ENCODE measurements around the gene AKR7A3.
"Not testable (repeated sequence)": the region's sequence is repeated elsewhere in the genome, so short reads cannot be mapped to it uniquely, and the experiment has no call there.

AKR7A3 gene

DNA sequence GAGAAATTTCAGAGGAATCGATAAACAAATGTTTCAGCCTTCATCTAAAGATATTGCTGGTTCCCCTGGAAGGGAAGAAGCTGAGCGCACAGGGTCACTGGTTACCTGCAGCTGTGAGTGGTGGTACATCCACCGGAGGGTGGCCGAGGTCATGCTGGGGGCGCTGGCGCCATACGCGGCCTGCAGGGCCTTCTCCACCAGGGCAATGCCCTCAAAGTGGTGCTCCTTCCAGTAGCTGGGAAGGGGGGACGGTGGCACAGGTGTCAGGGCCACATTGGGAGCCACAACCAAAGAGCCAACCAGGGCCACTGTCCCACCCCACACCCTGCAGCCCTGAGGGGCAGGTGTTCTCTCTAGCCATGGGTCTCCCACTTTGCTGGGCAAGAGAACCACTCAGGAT is 4.7 kb downstream of the AKR7A3 start:
- Histone ChIP-seq H3K27ac (ENCODE audit: low read depth, low read length) (no peak overlapping the region), H3K4me2 (ENCODE audit: low read length) (no peak overlapping the region), H4K20me1 (ENCODE audit: control insufficient read depth, insufficient read depth, low read depth, low read length) (no peaks in the 10 kb centered on the region), H3K4me1 (ENCODE audit: control insufficient read depth, low read length) (no peaks in the 10 kb centered on the region), H3K9me3 (ENCODE audit: control insufficient read depth, insufficient read depth, low read length) (no peaks in the 10 kb centered on the region), H3K27me3 (ENCODE audit: control insufficient read depth, low read length) (peaks cover 1% of the 10 kb centered on the region), H3K9me2 (replicated peaks; ENCODE audit: control insufficient read depth, low read length) (no peaks in the 10 kb centered on the region), H3K79me2 (ENCODE audit: control insufficient read depth, low read length) (no peaks in the 10 kb centered on the region), H3K36me3 (ENCODE audit: control insufficient read depth, low read length) (no peaks in the 10 kb centered on the region), H3K4me3 (ENCODE audit: low read length) (no peak overlapping the region), H3F3A (ENCODE audit: control insufficient read depth, insufficient read depth) (no peaks in the 10 kb centered on the region)
- TF ChIP-seq EZH2phosphoT487 (IDR thresholded peaks at IDR 0.05; ENCODE audit: borderline replicate concordance, low read length) = no peak
- TF ChIP-seq, protein P1, sequence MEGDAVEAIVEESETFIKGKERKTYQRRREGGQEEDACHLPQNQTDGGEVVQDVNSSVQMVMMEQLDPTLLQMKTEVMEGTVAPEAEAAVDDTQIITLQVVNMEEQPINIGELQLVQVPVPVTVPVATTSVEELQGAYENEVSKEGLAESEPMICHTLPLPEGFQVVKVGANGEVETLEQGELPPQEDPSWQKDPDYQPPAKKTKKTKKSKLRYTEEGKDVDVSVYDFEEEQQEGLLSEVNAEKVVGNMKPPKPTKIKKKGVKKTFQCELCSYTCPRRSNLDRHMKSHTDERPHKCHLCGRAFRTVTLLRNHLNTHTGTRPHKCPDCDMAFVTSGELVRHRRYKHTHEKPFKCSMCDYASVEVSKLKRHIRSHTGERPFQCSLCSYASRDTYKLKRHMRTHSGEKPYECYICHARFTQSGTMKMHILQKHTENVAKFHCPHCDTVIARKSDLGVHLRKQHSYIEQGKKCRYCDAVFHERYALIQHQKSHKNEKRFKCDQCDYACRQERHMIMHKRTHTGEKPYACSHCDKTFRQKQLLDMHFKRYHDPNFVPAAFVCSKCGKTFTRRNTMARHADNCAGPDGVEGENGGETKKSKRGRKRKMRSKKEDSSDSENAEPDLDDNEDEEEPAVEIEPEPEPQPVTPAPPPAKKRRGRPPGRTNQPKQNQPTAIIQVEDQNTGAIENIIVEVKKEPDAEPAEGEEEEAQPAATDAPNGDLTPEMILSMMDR (IDR thresholded peaks at IDR 0.05; ENCODE audit: low read depth, low read length, poor library complexity, severe bottlenecking) = no peak

DNA sequence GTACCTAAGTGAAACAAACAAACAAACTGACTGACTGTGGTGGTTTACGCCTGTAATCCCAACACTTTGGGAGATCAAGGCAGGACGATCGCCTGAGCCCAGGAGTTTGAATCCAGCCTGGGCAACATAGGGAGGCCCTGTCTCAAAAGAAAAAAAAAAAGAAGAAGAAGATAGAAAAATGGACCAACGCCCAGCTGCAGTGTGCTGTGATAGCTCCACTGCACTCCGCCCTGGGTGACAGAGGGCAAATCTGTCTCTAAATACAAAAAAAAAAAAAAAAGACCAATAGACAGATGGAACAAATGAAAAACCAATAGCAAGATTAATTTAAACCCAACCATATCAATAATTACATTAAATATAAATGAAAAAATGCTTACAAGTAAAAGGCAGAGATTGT is 13.9 kb downstream of the AKR7A3 start:
- Histone ChIP-seq H3K9me3 (ENCODE audit: control insufficient read depth, insufficient read depth, low read length) (peaks cover 5% of the 10 kb centered on the region; the same call in 1 of the 2 replicates), H3K36me3 (ENCODE audit: control insufficient read depth, low read length) (no peaks in the 10 kb centered on the region), H3K4me2 (ENCODE audit: low read length) (no peak overlapping the region), H3F3A (ENCODE audit: control insufficient read depth, insufficient read depth) (no peaks in the 10 kb centered on the region), H3K27me3 (ENCODE audit: control insufficient read depth, low read length) (no peaks in the 10 kb centered on the region), H3K79me2 (ENCODE audit: control insufficient read depth, low read length) (no peaks in the 10 kb centered on the region), H3K9me2 (replicated peaks; ENCODE audit: control insufficient read depth, low read length) (no peaks in the 10 kb centered on the region), H3K27ac (ENCODE audit: low read depth, low read length) (no peak overlapping the region), H4K20me1 (ENCODE audit: control insufficient read depth, insufficient read depth, low read depth, low read length) (no peaks in the 10 kb centered on the region), H3K4me1 (ENCODE audit: control insufficient read depth, low read length) (no peaks in the 10 kb centered on the region), H3K4me3 (ENCODE audit: low read length) (no peak overlapping the region)
- TF ChIP-seq EZH2phosphoT487 (IDR thresholded peaks at IDR 0.05; ENCODE audit: borderline replicate concordance, low read length) = no peak
- TF ChIP-seq, protein P1 (IDR thresholded peaks at IDR 0.05; ENCODE audit: low read depth, low read length, poor library complexity, severe bottlenecking) = no peak

DNA sequence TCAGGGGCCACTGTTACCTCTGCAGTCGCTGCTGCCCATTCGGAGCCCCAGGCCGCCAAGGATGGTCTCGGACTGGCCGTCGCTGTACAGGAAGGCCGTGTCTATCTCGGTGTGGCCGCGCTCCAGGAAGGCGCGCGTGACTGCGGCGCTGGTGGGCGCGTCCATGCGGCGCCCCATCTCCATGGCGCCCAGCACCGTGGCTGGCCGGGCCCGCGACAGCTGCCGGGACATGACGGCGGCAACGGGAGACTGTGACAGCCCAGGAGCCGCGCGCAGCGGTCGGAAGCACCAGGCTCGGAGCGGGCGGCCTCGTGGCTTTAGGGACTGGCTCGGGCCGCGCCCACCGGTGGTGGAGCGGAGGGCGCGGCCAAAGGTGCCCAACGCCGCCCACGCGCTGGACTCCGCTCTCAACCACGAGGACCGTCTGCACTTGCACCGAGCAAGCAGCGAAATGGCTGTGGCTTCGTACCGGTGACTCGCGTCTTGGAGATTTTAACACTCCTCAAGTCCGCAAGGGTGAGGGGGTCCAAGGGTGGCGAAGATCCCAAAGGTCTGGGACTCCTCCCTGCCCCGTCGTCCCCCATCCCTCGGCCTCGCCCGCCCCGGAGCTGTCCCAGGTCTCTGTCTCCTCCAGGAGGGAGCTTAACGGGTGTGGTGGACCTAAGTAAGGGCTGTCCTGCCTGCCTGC is 14.6 kb downstream of the AKR7A3 start:
- H3K9me2 ChIP-seq (replicated peaks; ENCODE audit: control insufficient read depth, low read length); H3K36me3 ChIP-seq (ENCODE audit: control insufficient read depth, low read length); H3K4me3 ChIP-seq (ENCODE audit: low read length); H3K4me2 ChIP-seq (ENCODE audit: low read length); H3K4me1 ChIP-seq (ENCODE audit: control insufficient read depth, low read length); H3K79me2 ChIP-seq (ENCODE audit: control insufficient read depth, low read length); H4K20me1 ChIP-seq (ENCODE audit: control insufficient read depth, insufficient read depth, low read depth, low read length); H3K27ac ChIP-seq (ENCODE audit: low read depth, low read length); H3F3A ChIP-seq (ENCODE audit: control insufficient read depth, insufficient read depth); H3K9me3 ChIP-seq (ENCODE audit: control insufficient read depth, insufficient read depth, low read length); H3K27me3 ChIP-seq (ENCODE audit: control insufficient read depth, low read length): not testable (repeated sequence)

DNA sequence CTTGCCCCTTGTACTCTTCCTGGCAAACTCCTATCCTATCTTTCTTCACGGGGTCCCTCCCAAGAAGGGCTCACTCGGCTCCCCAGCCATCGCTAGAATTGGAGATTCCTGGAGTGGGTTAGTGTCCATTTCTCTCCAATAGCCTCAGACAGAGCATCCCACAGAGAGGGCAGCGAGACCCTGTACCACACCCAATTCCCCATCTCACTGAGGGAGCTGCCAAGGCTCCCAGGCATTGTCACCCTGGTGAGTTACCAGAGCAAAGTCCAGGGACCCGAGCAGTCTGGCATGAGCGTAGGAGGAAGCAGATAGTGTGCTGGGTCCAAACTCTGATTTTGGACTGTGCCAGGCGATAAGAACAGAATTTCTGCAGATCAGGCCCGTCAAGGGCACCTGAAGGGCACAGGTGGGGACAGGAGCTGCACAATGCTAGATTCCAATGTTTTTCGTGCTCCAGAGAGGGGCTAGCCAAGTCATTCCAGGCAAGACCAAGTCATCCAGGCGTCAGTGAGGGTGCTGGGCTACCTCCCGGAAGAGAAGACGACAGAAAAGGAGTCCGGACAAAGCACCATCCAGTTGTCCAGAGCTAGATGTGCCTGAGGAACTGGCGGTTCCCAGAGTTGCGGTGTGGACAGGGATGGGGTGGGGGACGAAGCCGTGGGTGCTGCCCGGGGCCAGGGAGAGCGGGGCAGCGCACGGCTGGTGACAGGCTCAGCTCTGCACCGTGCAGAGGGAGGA is 15.3 kb downstream of the AKR7A3 start:
- H3K4me3 ChIP-seq (ENCODE audit: low read length) = no peak overlapping the region
- TF ChIP-seq, protein P1 (IDR thresholded peaks at IDR 0.05; ENCODE audit: low read depth, low read length, poor library complexity, severe bottlenecking) = no peak
- TF ChIP-seq EZH2phosphoT487 (IDR thresholded peaks at IDR 0.05; ENCODE audit: borderline replicate concordance, low read length) = no peak
- no peaks in the 10 kb centered on the region for H3F3A ChIP-seq (ENCODE audit: control insufficient read depth, insufficient read depth)
- H3K9me3 ChIP-seq (ENCODE audit: control insufficient read depth, insufficient read depth, low read length) = peaks cover 5% of the 10 kb centered on the region; the same call in 1 of the 2 replicates
- H3K9me2 ChIP-seq (replicated peaks; ENCODE audit: control insufficient read depth, low read length) = no peaks in the 10 kb centered on the region
- H3K36me3 ChIP-seq (ENCODE audit: control insufficient read depth, low read length) = no peaks in the 10 kb centered on the region
- H4K20me1 ChIP-seq (ENCODE audit: control insufficient read depth, insufficient read depth, low read depth, low read length) = no peaks in the 10 kb centered on the region
- H3K4me2 ChIP-seq (ENCODE audit: low read length) = no peak overlapping the region
- no peaks in the 10 kb centered on the region for H3K27me3 ChIP-seq (ENCODE audit: control insufficient read depth, low read length)
- H3K4me1 ChIP-seq (ENCODE audit: control insufficient read depth, low read length) = no peaks in the 10 kb centered on the region
- H3K79me2 ChIP-seq (ENCODE audit: control insufficient read depth, low read length) = no peaks in the 10 kb centered on the region
- H3K27ac ChIP-seq (ENCODE audit: low read depth, low read length) = no peak overlapping the region

Measured in DOHH2 (cell line).